Duodenal mucosa (tissue), 2 donors: ENCODE measurements around the gene HTR2A.

Experiments used
- H3K27ac ChIP-seq: one replicate; pipeline ENCODE4 v1.7.0; 2013; ENCODE audit warnings: low read depth, low read length
- H3K27me3 ChIP-seq, 2 donors: one replicate each; pipeline ENCODE4 v1.7.0; 2013; ENCODE audit warnings: low read length in 2 of 2, control low read depth in 1 of 2; ENCODE audit not compliant: insufficient read depth in 2 of 2, control insufficient read depth in 1 of 2
- H3K36me3 ChIP-seq, 2 donors: one replicate each; pipeline ENCODE4 v1.7.0; 2013; ENCODE audit warnings: low read length in 2 of 2, control low read depth in 1 of 2; ENCODE audit not compliant: insufficient read depth in 2 of 2, control insufficient read depth in 1 of 2
- H3K4me1 ChIP-seq, 2 donors: one replicate each; pipeline ENCODE4 v1.7.0; 2013; ENCODE audit warnings: low read length in 2 of 2, control low read depth in 1 of 2; ENCODE audit not compliant: insufficient read depth in 2 of 2, control insufficient read depth in 1 of 2
- H3K4me3 ChIP-seq, 2 donors: one replicate each; pipeline ENCODE4 v1.7.0; 2013; ENCODE audit warnings: low read length in 2 of 2, low read depth in 1 of 2
- H3K9ac ChIP-seq, 2 donors: one replicate each; pipeline ENCODE4 v1.7.0; 2013; ENCODE audit warnings: low read length in 2 of 2, low read depth in 1 of 2
- H3K9me3 ChIP-seq, 2 donors: one replicate each; pipeline ENCODE4 v1.7.0; 2013; ENCODE audit warnings: low read length in 2 of 2, control low read depth in 1 of 2; ENCODE audit not compliant: control insufficient read depth in 1 of 2

Gene HTR2A

DNA sequence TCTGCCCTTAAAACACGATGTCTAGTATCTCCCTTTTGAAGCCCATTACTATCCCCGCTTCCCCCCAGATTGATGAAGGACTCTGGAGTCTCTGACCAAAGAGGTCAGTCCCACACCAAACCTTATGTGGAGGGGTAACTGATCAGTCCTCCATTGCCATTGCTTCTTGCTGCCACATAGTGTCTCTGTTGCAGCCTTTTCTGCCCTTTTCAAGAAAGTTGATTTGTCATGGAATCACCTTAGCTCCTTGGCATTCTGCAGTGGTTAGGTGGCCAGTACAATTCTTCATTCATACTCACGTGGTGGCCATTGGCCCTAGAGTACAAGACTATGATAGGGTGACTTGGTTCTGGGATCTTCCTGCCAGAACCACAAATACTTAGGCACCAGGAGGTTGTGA, 8.4 kb upstream of the HTR2A start:
- Histone ChIP-seq H3K27ac (no peak overlapping the region), H3K4me3 (no peak overlapping the region), H3K36me3 (no peaks in the 10 kb centered on the region), H3K4me1 (no peaks in the 10 kb centered on the region), H3K9ac (no peak overlapping the region), H3K27me3 (no peaks in the 10 kb centered on the region), H3K9me3 (no peaks in the 10 kb centered on the region)

- H3K4me1 ChIP-seq, result no peaks in the 10 kb centered on the region
- H3K9ac ChIP-seq, result no peak overlapping the region
- no peak overlapping the region for H3K4me3 ChIP-seq
- H3K36me3 ChIP-seq, result no peaks in the 10 kb centered on the region
- H3K27me3 ChIP-seq, result no peaks in the 10 kb centered on the region
- H3K27ac ChIP-seq, result no peak overlapping the region
- no peaks in the 10 kb centered on the region for H3K9me3 ChIP-seq
Observed at GRCh38 chr13:46903748-46904147, 6.9 kb upstream of the HTR2A start.

DNA sequence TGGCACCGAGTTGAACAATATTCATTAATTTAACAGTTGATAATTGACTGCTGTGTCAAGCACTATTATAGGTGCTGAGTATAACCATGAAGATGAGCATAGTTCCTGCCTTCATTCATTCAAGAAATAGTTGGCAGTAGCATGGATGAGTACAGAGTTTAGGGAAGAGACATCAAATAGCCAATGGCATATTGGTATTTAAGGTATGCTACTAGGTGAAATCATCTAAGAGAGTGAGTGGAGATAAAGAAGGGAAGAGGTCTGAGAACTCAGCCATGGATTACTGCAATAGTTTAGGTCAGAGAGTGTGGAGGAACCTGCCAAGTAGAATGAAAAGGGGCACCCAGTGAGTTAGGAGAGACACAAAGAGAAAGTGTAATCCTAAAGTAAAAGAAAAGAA, 4.9 kb upstream of the HTR2A start:
- Histone ChIP-seq H3K27ac (no peak overlapping the region), H3K4me3 (no peak overlapping the region), H3K4me1 (no peaks in the 10 kb centered on the region), H3K9me3 (no peaks in the 10 kb centered on the region), H3K36me3 (no peaks in the 10 kb centered on the region), H3K27me3 (peaks cover 0 to 5% of the 10 kb centered on the region in 2 donors), H3K9ac (no peak overlapping the region)

GRCh38 chr13:46899801-46900200, 2.9 kb upstream of the HTR2A start:
- H3K27me3 ChIP-seq, result peaks cover 7% of the 10 kb centered on the region in 2 donors
- no peaks in the 10 kb centered on the region for H3K9me3 ChIP-seq
- H3K4me1 ChIP-seq, result no peaks in the 10 kb centered on the region
- no peak overlapping the region for H3K9ac ChIP-seq
- no peaks in the 10 kb centered on the region for H3K36me3 ChIP-seq
- no peak overlapping the region for H3K4me3 ChIP-seq
- H3K27ac ChIP-seq, result no peak overlapping the region

GRCh38 chr13:46895381-46895780, 1.5 kb downstream of the HTR2A start:
- H3K27me3 ChIP-seq, result peaks cover 18 to 21% of the 10 kb centered on the region in 2 donors

GRCh38 chr13:46894568-46894967, 2.3 kb downstream of the HTR2A start:
- H3K27ac ChIP-seq, result no peak overlapping the region
- H3K9ac ChIP-seq, result no peak overlapping the region

More at GRCh38 chr13:46895381-46895780, 1.5 kb downstream of the HTR2A start:
- Histone ChIP-seq H3K9ac (no peak overlapping the region), H3K9me3 (no peaks in the 10 kb centered on the region), H3K36me3 (no peaks in the 10 kb centered on the region), H3K4me3 (peak overlapping the region in 1 of 2 donors; percentile 3), H3K27ac (no peak overlapping the region), H3K4me1 (peaks cover 3 to 4% of the 10 kb centered on the region in 2 donors)

GRCh38 chr13:46893798-46894560, 2.9 kb downstream of the HTR2A start:
- Histone ChIP-seq H3K36me3 (no peaks in the 10 kb centered on the region), H3K27me3 (peaks cover 18 to 21% of the 10 kb centered on the region in 2 donors), H3K27ac (no peak overlapping the region), H3K9ac (no peak overlapping the region), H3K9me3 (no peaks in the 10 kb centered on the region), H3K4me3 (peak overlapping the region; percentile 72 to 80), H3K4me1 (peaks cover 3 to 4% of the 10 kb centered on the region in 2 donors)

More at GRCh38 chr13:46894568-46894967, 2.3 kb downstream of the HTR2A start:
- Histone ChIP-seq H3K9me3 (no peaks in the 10 kb centered on the region), H3K4me3 (peak overlapping the region; percentile 72 to 80), H3K27me3 (peaks cover 18 to 21% of the 10 kb centered on the region in 2 donors), H3K36me3 (no peaks in the 10 kb centered on the region), H3K4me1 (peaks cover 3 to 4% of the 10 kb centered on the region in 2 donors)

DNA sequence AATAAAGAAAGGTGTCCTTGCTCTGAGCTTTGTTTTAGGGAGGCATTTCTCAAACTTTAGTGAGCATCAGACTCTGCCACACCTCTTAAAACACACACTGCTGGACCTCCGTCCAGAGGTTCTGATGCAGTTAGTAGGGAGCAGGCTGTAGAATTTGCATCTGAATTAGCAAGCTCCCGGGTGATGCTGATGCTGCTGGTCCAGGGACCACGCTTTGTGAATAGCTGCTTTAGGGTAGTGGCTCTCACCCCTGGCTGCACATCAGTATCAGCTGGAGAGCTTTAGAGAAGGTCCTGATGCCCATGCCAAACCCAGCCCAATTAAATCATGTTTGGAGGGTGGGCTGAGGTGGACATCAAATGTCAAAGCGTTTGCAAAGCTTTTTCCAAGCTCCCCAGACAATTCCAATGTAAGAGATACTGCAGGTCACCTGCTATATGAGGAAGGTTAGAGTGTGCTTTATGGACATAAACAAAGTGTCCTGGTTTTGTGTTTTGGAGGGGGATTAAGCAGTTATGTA, 3.6 kb downstream of the HTR2A start:
- H3K36me3 ChIP-seq, result no peaks in the 10 kb centered on the region
- H3K27ac ChIP-seq, result no peak overlapping the region
- H3K9ac ChIP-seq, result no peak overlapping the region
- H3K9me3 ChIP-seq, result no peaks in the 10 kb centered on the region
- peak overlapping the region; percentile 72 to 80 for H3K4me3 ChIP-seq
- peaks cover 3 to 4% of the 10 kb centered on the region in 2 donors for H3K4me1 ChIP-seq
- H3K27me3 ChIP-seq, result peaks cover 18 to 21% of the 10 kb centered on the region in 2 donors

- H3K4me3 ChIP-seq, result no peak overlapping the region
- no peak overlapping the region for H3K27ac ChIP-seq
- no peaks in the 10 kb centered on the region for H3K36me3 ChIP-seq
- no peak overlapping the region for H3K9ac ChIP-seq
- no peaks in the 10 kb centered on the region for H3K9me3 ChIP-seq
- no peaks in the 10 kb centered on the region for H3K4me1 ChIP-seq
- H3K27me3 ChIP-seq, result peaks cover 0 to 3% of the 10 kb centered on the region in 2 donors
Observed at GRCh38 chr13:46885018-46885417, 11.8 kb downstream of the HTR2A start.

GRCh38 chr13:46884531-46884930, 12.3 kb downstream of the HTR2A start:
- Histone ChIP-seq H3K4me1 (no peaks in the 10 kb centered on the region), H3K9me3 (no peaks in the 10 kb centered on the region), H3K27ac (no peak overlapping the region), H3K9ac (no peak overlapping the region), H3K4me3 (no peak overlapping the region), H3K36me3 (no peaks in the 10 kb centered on the region), H3K27me3 (peaks cover 0 to 3% of the 10 kb centered on the region in 2 donors)
